Activated naive CD8-positive, alpha-beta T cell (primary cell): ENCODE results near the gene IRF3.

Experiments used
- H3K27ac Mint-ChIP-seq: one replicate; pipeline ENCODE4 v1.8.0; 2021; ENCODE audit warnings: mixed read lengths
- H3K27me3 Mint-ChIP-seq: one replicate; pipeline ENCODE4 v1.8.0; 2021; ENCODE audit warnings: mixed read lengths
- H3K36me3 Mint-ChIP-seq: one replicate; pipeline ENCODE4 v1.8.0; 2021; ENCODE audit warnings: mixed read lengths
- H3K4me1 Mint-ChIP-seq: one replicate; pipeline ENCODE4 v1.8.0; 2021; ENCODE audit warnings: low read depth, mixed read lengths
- H3K4me3 Mint-ChIP-seq: one replicate; pipeline ENCODE4 v1.8.0; 2021; ENCODE audit warnings: mild to moderate bottlenecking, mixed read lengths
- H3K9me3 Mint-ChIP-seq: one replicate; pipeline ENCODE4 v1.8.0; 2021; ENCODE audit warnings: low read depth, mixed read lengths

The IRF3 gene

GRCh38 chr19:49651820-49652550 is 13.7 kb downstream of the IRF3 start:
- Mint-ChIP-seq H3K9me3 (no peaks in the 10 kb centered on the region), H3K27me3 (no peaks in the 10 kb centered on the region), H3K36me3 (no peaks in the 10 kb centered on the region), H3K27ac (no peak overlapping the region), H3K4me1 (no peaks in the 10 kb centered on the region), H3K4me3 (no peak overlapping the region)

- no peaks in the 10 kb centered on the region for H3K27me3 Mint-ChIP-seq
Observed at GRCh38 chr19:49651029-49651819, 14.4 kb downstream of the IRF3 start.

GRCh38 chr19:49646586-49646985 is 19.1 kb downstream of the IRF3 start:
- Mint-ChIP-seq H3K27me3 (no peaks in the 10 kb centered on the region), H3K4me3 (no peak overlapping the region), H3K4me1 (peaks cover 26% of the 10 kb centered on the region), H3K9me3 (no peaks in the 10 kb centered on the region), H3K36me3 (no peaks in the 10 kb centered on the region), H3K27ac (no peak overlapping the region)

More at GRCh38 chr19:49651029-49651819, 14.4 kb downstream of the IRF3 start:
- Mint-ChIP-seq H3K4me1 (no peaks in the 10 kb centered on the region), H3K27ac (no peak overlapping the region), H3K36me3 (no peaks in the 10 kb centered on the region), H3K9me3 (no peaks in the 10 kb centered on the region), H3K4me3 (no peak overlapping the region)

GRCh38 chr19:49645995-49646394 is 19.7 kb downstream of the IRF3 start:
- no peak overlapping the region for H3K4me3 Mint-ChIP-seq
- peaks cover 27% of the 10 kb centered on the region for H3K4me1 Mint-ChIP-seq
- H3K36me3 Mint-ChIP-seq = no peaks in the 10 kb centered on the region
- H3K27me3 Mint-ChIP-seq = no peaks in the 10 kb centered on the region
- H3K27ac Mint-ChIP-seq = no peak overlapping the region
- no peaks in the 10 kb centered on the region for H3K9me3 Mint-ChIP-seq

GRCh38 chr19:49645592-49645991 is 20.1 kb downstream of the IRF3 start:
- no peak overlapping the region for H3K27ac Mint-ChIP-seq
- no peak overlapping the region for H3K4me3 Mint-ChIP-seq
- H3K27me3 Mint-ChIP-seq = no peaks in the 10 kb centered on the region
- H3K36me3 Mint-ChIP-seq = no peaks in the 10 kb centered on the region
- H3K9me3 Mint-ChIP-seq = no peaks in the 10 kb centered on the region
- H3K4me1 Mint-ChIP-seq = peaks cover 30% of the 10 kb centered on the region

GRCh38 chr19:49643466-49643865 is 22.2 kb downstream of the IRF3 start:
- Mint-ChIP-seq H3K27me3 (no peaks in the 10 kb centered on the region), H3K9me3 (no peaks in the 10 kb centered on the region), H3K4me3 (peak overlapping the region; percentile 97), H3K36me3 (no peaks in the 10 kb centered on the region), H3K4me1 (peaks cover 44% of the 10 kb centered on the region), H3K27ac (peak overlapping the region; percentile 84)

DNA sequence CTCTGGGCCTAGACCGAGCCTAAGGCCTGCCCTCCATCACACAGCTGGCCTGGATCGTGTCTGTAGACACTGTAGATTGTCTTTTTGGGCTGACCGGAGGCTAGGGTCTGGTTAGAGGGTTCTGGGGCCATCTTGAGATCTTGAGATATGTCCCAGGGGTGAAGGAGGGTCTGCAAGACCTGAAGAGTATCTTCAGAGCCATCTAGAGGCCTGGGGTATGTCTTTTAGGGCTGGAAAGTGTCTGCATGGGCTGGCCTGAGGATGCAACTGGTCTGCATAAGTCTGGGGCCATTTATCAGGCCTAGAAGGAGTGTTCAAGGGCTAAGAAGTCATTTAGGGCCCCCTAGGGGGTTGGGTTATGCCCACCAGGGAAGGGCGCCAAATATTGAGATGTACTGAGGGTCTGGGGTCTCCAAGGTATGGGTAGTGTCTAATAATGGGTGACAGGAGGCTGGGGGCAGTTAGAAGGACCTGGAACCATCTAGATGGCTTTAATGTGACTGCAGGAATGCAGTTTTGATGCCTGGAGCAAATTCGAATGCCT is 23.1 kb downstream of the IRF3 start:
- Mint-ChIP-seq H3K27me3 (no peaks in the 10 kb centered on the region), H3K4me1 (peaks cover 50% of the 10 kb centered on the region), H3K36me3 (no peaks in the 10 kb centered on the region), H3K27ac (peak overlapping the region; percentile 93), H3K4me3 (peak overlapping the region; percentile 97), H3K9me3 (no peaks in the 10 kb centered on the region)

DNA sequence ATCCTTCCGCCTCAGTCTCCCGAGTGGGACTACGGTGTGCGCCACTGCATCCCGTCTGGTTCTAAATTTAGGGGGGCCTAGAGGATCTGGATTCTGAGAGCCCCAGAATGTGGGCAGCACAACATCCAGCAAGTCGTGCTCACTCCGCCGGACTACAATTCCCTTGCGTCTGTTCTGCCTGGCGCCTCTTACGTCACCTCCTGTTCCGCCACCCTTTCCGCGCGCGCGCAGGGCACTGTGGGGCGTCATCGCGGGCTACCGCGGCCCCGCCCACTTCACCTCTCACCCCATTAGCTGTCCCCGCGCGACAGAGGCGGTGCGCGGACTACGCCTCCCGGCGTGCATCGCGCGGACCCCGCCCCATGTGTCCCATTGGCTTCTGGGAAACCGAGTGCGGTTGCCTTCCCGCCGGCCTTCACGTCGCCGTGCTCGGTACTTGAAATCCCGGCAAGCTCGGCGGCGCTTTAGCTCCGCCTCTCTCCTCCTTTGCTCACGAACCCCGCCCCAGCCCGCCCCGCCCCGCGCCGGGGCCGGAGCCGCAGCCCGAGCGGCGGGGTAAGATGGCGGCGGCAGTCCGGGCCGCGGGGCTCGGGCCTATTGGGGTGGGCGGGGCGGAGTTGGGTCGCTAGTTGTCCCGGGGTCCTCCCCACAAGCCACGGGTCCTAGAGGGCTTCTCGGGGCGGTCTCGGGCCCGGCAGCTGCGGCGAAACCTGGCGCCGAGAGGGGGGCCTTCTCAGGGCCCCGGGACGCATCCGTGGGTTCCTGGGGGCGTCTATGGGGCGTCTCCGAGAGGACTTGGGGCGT is 23.8 kb downstream of the IRF3 start, which contains the start of gene SCAF1:
Gene SCAF1, plus strand, starts transcription at position 522 of the 804 bp plus-strand sequence. CDS start 2,818 bp downstream, outside the sequence.
- peaks cover 50% of the 10 kb centered on the region for H3K4me1 Mint-ChIP-seq
- peak within 1 kb of the TSS; percentile 97 for H3K4me3 Mint-ChIP-seq
- no peaks in the 10 kb centered on the region for H3K9me3 Mint-ChIP-seq
- H3K36me3 Mint-ChIP-seq = no peaks in the 10 kb centered on the region
- no peaks in the 10 kb centered on the region for H3K27me3 Mint-ChIP-seq
- peak within 1 kb of the TSS; percentile 98 for H3K27ac Mint-ChIP-seq

DNA sequence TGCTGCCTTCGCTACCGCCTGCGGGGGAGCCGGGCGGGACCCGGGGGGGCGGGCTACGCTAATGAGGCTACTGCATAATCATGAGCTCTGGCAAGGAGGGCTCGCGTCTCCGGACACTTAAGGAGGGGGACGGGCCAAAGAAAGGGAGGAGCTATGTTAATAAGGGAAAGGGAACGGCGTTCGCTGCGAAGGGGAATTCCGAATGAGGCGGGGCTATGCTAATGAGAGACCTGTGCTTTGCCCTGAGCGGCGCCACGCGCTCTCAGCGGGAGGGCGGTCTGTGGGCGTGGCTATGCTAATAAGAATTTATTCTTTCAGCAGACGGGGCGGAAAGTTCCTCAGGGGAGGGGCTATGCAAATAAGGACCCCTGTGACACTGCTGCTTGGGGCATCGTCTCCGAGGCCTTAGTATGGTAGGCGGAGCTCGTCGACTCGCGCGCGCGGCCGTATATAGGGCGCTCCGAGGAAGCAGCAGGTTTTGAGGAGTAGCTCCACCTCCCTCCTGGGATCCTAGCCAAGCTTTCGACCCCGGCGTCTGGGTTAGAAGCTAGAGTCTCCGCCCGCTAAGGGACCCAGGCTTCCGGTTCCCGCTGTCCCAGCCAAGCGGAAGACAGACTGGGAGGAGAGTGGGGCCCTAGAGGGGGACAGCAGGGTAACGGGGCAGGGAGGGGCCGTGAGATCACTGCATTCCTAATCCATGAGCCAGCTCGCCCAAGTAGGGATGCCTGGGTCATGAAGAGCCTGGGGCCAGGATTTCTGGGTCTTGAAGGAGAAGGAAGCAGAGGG is 25.4 kb downstream of the IRF3 start, which contains the start of gene RRAS:
Gene RRAS, minus strand, starts transcription at position 31 of the 786 bp plus-strand sequence. CDS start 45 bp downstream, outside the sequence.
- Mint-ChIP-seq H3K4me3 (peak within 1 kb of the TSS; percentile 97), H3K4me1 (peaks cover 48% of the 10 kb centered on the region), H3K27ac (peak within 1 kb of the TSS; percentile 98), H3K36me3 (no peaks in the 10 kb centered on the region), H3K27me3 (no peaks in the 10 kb centered on the region), H3K9me3 (no peaks in the 10 kb centered on the region)

DNA sequence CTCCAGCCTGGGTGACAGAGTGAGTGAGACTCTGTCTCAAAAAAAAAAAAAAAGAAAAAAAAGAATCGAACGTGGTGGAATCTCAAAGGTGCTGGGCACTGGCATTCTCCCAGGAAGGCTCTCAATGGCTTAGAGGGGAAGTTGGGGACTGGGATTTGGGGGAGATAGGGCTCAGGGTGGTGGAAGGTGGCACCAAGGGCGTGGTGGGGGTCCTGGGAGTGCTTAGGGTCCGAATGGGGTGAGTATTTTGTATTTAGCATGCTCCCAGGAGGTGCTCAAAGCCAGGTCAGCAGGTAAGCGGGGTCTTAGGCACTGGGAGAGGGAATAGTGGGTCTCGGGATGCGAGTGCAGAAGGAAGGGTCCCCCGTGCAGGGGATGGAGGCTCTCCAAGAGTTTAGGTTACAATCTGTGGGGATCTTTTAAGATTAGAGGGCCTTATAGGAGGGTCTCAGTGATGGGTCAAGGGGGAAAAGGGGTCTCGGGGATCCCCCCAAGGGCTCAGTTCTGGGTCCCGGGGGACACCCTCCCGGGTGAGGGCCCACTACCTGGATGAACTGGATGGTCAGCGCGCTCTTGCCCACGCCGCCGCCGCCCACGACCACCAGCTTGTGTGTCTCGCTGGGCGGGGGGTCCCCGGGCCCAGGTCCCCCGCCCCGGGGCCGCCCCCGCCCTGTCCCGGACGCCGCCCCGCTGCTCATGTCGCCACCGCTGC is 26.1 kb downstream of the IRF3 start:
- Mint-ChIP-seq H3K27ac (peak overlapping the region; percentile 28), H3K4me1 (peaks cover 47% of the 10 kb centered on the region), H3K4me3 (peak overlapping the region; percentile 97), H3K27me3 (no peaks in the 10 kb centered on the region), H3K36me3 (no peaks in the 10 kb centered on the region), H3K9me3 (no peaks in the 10 kb centered on the region)

GRCh38 chr19:49637821-49638738 is 27.6 kb downstream of the IRF3 start:
- Mint-ChIP-seq H3K36me3 (no peaks in the 10 kb centered on the region), H3K4me1 (peaks cover 32% of the 10 kb centered on the region), H3K27me3 (no peaks in the 10 kb centered on the region), H3K27ac (peak overlapping the region; percentile 22), H3K4me3 (peak overlapping the region; percentile 69), H3K9me3 (no peaks in the 10 kb centered on the region)

- Mint-ChIP-seq H3K4me3 (no peak overlapping the region), H3K4me1 (peaks cover 22% of the 10 kb centered on the region), H3K27ac (peak overlapping the region; percentile 41), H3K27me3 (no peaks in the 10 kb centered on the region), H3K9me3 (no peaks in the 10 kb centered on the region), H3K36me3 (no peaks in the 10 kb centered on the region)
Observed at GRCh38 chr19:49636233-49636932, 29.3 kb downstream of the IRF3 start.
